ENCODE results near the gene POLR2F.

The POLR2F gene

DNA sequence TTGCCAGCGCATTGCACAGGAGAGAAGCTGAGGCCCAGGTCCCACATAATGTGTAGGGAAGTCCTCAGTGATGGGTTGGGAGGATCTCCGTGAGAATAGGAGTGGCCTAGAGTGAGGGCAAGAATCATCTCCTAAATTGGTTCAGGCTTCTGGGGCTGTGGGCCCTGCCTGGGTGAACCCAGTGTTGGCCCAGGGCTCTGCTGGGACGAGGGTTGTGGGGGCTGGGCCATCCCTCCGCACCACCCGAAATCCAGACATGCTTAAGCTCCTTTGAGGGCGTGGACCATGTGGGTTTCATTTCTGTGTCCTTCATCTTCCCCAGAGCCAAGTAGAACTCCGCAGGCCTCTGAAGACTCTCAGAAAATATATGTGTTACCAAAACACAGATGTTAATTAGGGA is 43.7 kb upstream of the POLR2F start:
- no peak overlapping the region for H3K4me3 ChIP-seq (ENCODE audit: control insufficient read depth, low read depth, low read length)
- no peak for DNase-seq (ENCODE audit: low read depth)
- TF ChIP-seq, protein P1, sequence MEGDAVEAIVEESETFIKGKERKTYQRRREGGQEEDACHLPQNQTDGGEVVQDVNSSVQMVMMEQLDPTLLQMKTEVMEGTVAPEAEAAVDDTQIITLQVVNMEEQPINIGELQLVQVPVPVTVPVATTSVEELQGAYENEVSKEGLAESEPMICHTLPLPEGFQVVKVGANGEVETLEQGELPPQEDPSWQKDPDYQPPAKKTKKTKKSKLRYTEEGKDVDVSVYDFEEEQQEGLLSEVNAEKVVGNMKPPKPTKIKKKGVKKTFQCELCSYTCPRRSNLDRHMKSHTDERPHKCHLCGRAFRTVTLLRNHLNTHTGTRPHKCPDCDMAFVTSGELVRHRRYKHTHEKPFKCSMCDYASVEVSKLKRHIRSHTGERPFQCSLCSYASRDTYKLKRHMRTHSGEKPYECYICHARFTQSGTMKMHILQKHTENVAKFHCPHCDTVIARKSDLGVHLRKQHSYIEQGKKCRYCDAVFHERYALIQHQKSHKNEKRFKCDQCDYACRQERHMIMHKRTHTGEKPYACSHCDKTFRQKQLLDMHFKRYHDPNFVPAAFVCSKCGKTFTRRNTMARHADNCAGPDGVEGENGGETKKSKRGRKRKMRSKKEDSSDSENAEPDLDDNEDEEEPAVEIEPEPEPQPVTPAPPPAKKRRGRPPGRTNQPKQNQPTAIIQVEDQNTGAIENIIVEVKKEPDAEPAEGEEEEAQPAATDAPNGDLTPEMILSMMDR (IDR thresholded peaks at IDR 0.05; ENCODE audit: control insufficient read depth, insufficient read depth, low read depth, low read length, missing control alignments), result no peak

DNA sequence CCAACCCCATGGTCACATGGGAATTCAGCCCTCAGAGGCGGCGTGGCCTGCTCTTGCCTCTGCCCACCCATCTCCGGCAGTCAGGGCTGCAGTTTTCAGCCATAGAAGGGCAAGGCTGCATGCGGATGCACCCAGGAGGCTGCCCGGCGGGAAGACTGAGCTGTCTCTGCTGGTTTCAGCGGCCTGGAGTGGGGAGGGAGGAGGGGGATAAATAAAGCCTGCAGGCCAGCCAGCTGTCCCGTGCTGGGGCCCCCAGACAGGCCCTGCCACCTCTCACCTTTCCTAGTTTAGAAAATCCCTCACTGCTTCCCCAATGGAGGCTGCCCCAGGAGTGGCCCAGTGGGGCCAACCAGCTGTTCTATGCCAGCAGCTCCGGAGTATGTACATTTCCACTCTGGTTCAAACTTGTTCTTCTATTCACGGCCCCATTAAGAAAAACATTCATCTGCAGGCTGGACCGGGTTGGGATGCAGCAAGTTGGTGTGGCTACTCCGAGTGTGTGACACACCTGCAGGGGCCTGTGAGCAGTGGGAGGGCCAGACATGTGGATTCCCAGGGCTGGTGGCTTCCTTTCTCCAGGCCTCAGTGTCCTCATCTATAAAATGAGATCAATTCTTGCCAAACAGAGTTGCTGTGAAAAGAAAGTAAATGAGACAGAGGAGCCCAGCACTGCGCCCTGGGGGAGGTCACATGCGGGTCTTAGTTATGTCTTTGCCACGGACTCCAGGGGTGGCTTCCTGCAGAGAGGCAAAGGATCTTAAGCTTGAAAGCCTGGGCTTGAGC is 42.4 kb upstream of the POLR2F start:
- H3K4me3 ChIP-seq (ENCODE audit: control insufficient read depth, low read depth, low read length), result no peak overlapping the region
- no peak for DNase-seq (ENCODE audit: low read depth)
- TF ChIP-seq, protein P1 (IDR thresholded peaks at IDR 0.05; ENCODE audit: control insufficient read depth, insufficient read depth, low read depth, low read length, missing control alignments), result no peak

DNA sequence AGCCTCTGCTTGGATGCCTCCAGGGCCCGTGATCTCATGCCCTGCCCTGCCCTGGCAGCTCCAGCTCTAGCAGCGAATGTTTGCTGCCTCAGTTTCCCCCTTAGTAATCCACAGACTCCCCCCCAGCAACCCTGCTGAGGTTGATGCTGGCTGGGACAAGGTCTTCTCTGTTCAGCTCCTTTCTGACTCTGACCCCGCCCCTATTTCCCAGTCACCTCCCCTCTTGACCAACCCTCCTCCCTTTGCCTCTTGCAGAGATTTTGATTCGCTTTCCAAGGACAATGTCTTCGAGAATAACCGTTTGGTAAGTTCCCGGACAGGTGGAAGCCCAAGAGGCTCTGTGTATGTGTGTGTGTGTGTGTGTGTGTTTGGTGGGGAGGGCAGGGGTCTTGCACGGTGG is 41.8 kb upstream of the POLR2F start:
- DNase-seq (ENCODE audit: low read depth), result no peak
- TF ChIP-seq, protein P1 (IDR thresholded peaks at IDR 0.05; ENCODE audit: control insufficient read depth, insufficient read depth, low read depth, low read length, missing control alignments), result no peak
- H3K4me3 ChIP-seq (ENCODE audit: control insufficient read depth, low read depth, low read length), result no peak overlapping the region

DNA sequence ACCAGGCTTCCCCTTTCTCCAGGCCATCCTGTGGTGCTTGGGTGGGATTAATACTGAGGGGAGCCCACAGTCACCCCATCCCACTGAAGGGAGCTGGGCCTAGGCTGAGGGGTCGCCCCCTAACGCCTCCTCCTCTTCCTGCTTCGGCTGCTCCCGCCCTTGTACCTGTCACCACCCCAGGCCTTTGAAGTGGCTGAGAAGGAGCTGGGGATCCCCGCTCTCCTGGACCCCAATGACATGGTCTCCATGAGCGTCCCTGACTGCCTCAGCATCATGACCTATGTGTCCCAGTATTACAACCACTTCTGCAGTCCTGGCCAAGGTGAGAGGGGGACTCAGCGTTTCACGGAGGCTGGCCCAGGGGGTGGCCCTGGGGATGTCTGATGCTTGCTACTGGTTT is 41.3 kb upstream of the POLR2F start:
- DNase-seq (ENCODE audit: low read depth), result no peak
- TF ChIP-seq, protein P1 (IDR thresholded peaks at IDR 0.05; ENCODE audit: control insufficient read depth, insufficient read depth, low read depth, low read length, missing control alignments), result no peak
- no peak overlapping the region for H3K4me3 ChIP-seq (ENCODE audit: control insufficient read depth, low read depth, low read length)

DNA sequence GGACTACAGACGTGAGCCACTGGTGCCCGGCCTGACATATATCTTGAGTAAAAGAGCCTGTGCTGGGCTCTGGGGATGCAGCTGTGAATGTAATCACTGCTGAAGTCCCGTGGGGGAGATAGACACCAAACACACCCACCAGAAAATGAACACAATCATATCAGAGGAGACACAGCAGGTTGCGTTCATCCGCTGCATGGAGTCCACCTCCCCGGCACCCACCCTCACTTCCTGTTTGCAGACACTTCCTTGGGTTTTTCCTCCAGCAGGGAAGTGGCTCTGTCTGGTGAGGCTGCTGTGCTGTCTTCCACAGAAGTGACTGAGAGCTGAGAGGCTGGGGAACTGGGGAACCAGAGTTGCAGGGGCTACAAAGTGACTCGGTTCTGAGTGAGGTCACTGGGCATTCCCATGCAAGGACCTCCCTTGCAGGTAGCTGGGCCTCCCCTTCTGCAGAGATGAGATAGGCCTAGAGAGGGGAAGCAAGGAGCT is 40.2 kb upstream of the POLR2F start:
- TF ChIP-seq, protein P1 (IDR thresholded peaks at IDR 0.05; ENCODE audit: control insufficient read depth, insufficient read depth, low read depth, low read length, missing control alignments), result no peak
- H3K4me3 ChIP-seq (ENCODE audit: control insufficient read depth, low read depth, low read length), result no peak overlapping the region
- no peak for DNase-seq (ENCODE audit: low read depth)

DNA sequence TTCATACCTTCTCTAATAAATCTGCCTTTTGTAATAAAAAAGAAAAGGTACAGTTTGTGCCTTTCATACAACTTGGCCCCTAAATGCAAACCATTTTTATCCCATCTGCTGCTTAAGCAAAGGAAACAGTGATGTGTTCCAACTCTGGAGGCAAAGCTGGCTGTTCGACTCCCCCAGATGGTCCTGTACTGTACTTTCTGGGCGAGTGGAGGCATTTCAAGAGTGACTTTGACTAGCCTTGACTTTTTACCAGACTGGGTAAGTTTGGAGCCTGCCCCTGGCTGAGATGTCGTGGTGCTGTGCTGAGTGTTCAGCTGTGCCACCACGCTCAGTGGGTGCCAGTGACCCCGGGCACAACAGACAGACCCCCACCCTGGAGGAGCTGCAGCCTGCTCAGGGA is 37.2 kb upstream of the POLR2F start:
- DNase-seq (ENCODE audit: low read depth), result no peak
- no peak overlapping the region for H3K4me3 ChIP-seq (ENCODE audit: control insufficient read depth, low read depth, low read length)
- TF ChIP-seq, protein P1 (IDR thresholded peaks at IDR 0.05; ENCODE audit: control insufficient read depth, insufficient read depth, low read depth, low read length, missing control alignments), result no peak

Data from AG09309 (cell line).